NCI-H2196 treated with DMSO at 0.1 percent for 48 hours (cell line): ENCODE measurements around the gene TASOR2.

Experiments used
- DNase-seq: peaks from one replicate; lab custom pipeline; 2025; ENCODE audit not compliant: unreplicated experiment; lab: John Stamatoyannopoulos, UW

TASOR2 gene

DNA sequence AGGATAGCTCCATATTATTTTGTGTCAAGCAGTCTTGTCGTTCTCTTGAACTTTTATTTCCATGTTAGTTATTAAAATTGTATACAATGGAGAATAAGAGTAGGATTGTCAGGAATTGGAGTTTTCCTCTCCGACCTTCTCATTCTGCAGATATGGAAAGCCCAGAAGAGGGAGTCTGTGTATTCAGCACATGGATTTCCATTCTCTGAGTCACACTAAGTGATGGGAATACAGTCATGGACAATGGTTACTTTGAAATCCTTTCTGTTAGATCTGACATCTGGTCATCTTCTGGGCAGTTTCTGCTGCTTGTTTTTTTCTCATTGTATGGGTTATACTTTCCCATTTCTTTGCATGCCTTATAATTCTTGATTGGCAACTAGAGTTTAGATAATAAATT, 5.0 kb upstream of the TASOR2 start:
- no peak for DNase-seq

DNA sequence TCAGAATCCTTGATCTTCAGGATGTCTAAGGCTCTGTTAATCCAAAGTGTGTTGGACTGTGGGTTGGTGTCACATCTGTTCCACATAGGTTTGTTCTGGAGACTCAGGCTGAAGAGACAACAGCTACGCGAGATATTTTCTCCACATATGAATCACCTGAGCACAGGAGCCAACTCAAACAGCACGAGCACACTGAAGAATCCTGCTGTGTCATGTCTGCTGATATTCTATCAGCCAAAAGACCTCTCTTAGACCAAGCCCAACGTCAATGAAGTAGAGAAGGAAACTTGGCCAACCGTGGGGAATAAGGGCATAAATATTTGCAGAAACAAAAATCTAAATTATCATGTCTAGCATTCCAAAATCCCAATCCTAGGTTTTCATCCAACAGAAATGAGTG, 2.7 kb upstream of the TASOR2 start:
- no peak for DNase-seq

DNA sequence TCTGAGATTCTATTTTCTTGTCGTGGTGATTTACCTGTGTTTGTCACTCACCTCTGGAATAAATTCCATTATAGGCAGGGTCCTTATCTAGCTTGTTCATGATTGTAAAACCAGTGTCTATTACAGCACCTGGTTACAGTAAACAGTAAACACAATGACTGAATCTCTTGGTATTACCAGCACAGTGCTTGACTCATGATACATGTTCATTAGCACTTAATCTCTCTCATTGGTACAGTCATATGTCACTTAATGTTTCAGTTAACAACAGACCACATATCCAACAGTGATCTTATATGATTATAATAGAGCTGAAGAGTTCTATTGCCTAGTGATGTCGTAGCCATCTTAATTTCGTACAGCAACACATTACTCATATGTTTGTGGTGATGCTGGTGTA, 1.6 kb upstream of the TASOR2 start:
- DNase-seq: no peak

DNA sequence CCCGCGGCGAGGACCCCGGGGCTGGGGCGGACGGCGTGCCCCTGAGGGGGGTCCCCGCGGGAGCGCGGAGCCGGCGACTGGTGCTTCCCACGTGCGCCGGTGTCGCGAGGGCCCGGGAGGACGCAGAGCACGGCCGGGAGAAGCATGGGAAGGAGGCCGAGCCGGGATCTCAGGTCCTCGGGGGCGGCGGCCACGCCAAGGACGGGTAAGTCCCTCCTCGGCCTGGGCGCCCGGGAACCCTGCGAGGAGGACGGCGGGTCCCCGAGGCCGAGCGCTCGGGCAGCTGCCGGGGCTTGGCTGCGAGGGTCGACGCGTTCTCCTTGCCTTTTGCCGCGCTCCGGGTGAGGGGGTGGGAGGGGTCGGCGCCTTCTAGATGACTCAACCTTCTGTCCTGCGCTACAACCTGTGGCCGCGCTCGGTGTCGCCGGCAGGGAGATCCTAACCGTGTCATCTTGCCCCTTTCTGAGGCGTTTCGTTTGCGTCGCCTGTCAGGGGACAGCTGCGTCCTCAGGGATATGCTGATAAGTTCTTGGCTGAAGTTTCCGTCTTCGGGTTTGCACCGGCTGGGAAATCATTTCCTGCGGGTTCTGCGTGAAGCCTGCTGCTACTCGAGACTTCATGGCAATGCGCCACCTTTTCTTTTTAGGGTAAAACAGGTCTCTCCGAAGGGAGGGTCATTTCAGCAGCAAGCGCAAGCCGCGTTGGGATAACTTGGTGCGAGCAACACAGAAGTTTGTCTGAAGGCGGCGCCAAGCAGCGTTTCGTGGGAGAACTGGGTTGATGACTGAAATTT, 529 bp downstream of the TASOR2 start:
- peak; percentile 0 for DNase-seq

DNA sequence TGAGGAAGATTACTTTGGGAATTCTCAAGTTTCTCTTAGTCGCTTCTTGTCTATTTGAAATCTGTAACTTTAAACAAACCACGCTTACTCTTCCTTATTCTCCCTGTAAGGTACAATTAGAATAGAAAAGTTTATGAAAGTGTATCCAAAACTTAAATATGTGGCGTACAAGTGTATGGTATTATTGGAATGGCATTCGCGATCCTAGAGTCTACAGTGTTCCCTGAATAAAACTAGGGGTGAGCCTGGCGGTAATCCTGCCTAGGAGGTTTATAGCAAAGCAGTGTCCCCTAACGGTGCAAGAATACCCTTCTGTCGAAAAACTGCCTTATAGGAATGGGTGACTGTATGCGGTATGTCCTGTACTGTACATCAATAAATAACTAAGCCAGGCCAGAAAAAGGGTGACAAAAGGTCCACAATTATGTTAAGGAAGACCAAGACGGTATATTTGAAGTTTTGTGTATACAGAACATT, 1.2 kb downstream of the TASOR2 start:
- no peak for DNase-seq

DNA sequence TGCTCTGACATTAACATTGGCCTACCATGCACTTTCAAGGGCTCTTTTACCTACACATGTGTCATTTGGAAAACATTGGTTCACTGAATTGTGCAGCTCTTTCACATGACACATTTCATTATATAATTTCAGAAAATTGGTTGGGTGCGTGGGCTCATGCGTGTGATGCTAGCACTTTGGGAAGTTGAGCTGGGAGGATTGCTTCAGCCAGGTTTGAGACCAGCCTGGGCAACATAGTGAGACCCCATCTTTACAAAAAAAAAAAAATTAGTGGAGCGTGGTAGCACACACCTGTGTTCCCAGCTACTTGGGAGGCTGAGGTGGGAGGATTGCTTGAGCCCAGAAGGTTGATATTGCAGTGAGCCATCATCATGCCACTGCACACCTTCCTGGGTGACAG, 3.9 kb downstream of the TASOR2 start:
- no peak for DNase-seq

DNA sequence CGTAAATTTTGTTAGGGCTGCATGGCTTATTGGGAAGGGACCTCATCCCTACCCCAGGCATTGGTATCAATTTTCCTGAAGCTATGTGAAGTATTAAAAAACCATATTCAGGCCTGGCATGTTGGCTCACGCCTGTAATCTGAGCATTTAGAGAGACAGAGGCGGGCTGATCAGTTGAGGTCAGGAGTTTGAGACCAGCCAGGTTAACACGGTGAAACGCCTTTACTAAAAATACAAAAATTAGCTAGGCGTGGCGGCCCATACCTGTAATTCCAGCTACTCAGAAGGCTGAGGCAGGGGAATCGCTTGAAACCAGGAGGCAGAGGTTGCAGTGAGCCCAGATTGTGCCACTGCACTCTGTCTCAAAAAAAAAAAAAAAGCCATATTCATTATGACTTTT, 7.1 kb downstream of the TASOR2 start:
- DNase-seq: no peak

DNA sequence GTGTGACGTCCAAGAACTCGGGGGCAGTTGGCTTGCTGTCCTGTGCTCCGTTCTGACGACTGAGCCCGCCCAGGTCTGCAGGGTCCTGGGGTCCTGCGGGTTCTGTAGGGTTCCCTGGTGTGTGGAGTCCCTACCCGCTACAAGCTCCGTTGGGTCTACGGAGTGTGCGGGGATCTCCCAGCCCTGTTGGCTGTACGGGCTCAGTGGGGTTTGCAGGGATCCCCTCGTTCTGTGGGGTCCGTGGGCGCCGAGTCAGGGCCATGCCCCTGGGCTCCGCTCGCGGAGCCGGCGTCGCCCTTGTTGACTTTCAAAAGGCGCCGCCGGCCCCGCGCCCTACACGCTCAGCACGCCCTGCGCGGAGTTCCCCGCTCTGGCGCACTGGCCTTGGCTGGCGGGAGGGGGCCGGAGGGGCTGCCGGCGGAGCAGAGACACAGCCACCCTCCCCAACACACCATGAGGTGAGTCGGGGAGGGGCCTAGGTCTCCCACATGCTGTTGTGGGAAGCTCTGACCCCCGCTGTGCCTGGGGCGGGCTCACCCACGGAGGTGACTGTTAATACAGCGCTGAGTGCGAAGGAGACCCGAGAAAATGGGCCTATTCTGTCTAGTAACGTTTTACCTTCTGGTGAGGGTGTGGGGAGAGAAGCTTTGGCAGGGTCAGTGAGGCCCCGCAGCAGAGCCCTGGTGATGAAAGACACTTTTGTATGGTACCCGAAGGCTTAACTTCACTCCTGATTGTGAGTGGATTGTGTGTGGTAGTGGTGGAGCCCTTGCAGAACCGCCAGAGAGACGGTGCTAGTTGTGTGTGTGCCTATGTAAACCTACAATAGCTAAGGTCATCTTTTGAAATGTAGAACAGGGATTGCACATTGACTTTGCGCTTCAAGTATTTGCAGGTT, 8.1 kb downstream of the TASOR2 start:
- DNase-seq: no peak

DNA sequence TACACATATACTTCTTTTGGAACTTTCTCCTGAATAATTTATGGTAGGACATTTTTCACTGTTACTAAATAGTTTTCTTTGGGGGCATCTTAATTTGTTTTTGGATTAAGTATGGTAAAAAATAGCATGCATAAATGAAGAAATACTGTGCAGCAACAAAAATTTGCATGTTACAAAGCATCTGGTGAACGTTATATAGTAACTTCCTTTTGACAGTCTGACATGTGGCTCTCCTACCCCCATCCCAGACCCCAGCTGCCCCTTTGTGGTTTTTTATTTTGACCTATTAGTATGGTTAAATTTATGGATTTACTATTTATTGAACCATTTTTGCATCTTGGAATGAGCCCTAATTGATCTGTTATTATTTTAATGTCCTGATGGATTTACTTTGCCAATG, 9.9 kb downstream of the TASOR2 start:
- no peak for DNase-seq

DNA sequence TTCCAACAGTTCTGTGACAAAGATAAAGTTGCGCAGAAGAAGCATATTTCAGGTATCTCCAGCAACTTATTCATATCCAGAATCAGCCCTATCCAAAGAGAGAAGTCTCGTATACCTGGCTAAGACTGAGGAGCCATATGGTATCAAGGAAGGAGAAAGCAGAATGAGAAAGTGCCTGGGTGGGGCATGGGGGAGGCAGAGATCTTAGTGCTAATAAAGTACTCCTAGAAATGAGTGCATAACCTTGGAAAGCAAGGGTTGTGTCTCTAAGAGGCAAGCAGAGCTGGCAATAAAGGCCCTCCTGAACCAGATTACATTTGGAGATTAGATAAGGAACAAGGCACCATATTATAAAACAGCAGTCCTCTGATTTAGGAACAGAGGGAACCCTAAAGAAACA, 12.7 kb downstream of the TASOR2 start:
- DNase-seq: no peak

DNA sequence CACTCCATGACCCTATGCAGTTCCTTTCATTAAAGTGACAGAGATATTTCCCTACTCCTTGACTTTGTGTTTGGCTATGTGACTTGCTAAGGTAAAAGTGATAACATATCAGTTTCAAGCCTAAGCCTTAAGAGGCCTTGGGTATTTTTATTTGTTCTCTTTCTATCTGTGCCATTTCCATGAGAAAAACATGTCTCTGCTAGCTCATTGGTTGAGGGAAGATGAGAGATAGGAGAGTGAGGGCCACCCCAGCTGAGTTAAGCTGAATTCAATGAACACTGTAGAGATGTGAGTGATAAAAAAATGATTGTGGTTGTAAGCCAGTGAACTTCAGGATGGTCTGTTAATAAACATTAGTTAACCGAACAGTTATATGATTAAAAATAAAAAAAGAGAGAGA, 13.4 kb downstream of the TASOR2 start:
- DNase-seq: no peak

DNA sequence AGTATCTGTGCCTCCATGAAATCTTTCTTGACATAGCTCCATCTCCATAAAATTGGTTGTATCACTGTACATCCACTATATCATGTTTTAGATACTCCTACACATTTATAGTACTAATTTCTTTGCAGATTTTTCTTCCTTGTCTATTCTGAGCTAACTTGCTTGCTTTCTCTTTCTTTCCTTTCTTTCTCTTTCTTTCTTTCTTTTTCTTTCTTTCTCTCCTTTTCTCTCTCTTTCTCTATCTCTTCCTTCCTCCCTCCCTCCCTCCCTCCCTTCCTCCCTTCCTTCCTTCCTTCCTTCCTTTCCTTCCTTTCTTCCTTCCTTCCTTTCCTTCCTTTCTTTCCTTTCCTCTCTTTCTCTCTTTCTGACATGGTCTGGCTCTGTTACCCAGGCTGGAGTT, 23.7 kb downstream of the TASOR2 start:
- DNase-seq: no peak

DNA sequence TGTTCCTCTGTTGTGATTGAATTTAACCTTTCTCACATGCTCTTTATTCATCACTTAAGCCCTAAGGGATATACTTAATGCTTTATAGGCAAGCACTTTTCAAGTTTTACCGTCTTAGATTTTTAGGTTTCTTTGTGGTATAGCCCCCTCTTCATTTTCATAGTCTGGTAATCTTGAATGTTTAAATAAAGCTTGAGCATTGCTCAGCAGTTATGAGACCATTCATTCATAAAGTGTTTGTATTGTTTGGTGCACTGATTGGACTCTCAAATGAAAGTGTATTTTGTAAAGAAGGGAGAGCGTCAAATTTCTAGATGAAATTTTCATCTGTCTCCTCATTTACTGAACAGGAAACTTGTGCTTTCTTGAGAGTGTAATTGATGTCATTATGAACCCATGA, 25.2 kb downstream of the TASOR2 start:
- no peak for DNase-seq

DNA sequence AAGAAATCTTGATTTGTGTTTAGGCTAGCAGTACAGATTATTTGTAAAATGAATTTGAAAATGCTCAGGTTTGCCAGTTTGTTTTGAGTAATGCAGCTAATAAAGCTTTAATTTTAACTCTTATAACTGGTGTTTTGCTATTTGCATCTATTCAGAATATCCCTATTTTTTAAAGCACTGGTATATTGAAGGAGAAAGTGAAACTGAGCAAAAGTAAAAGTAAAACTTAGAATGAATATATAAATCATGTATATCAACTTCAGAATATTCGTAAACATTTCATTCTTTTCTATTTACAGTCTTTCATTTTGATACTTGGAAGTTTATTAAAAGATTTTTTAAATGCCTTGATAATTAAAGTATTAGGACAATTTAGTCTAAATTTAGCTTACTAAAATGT, 26.2 kb downstream of the TASOR2 start:
- no peak for DNase-seq

DNA sequence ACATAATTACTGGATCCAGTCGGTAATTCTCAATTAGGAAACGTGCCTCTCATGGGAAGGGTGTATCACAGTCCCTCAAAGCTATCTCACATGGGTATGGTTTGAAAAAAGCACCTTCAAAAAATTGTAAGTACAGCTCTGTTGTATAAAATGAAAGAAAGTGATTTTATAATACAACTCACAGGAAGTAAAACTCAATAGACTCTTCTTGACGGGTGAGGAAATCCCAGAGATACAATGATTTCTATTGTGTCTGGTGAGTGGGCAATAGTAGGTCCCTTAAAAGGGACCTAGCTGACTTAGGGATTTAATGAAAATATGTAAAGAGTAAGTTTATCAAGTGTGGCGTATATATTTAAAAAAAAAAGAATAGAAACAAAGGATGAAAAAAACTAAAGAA, 27.0 kb downstream of the TASOR2 start:
- no peak for DNase-seq

DNA sequence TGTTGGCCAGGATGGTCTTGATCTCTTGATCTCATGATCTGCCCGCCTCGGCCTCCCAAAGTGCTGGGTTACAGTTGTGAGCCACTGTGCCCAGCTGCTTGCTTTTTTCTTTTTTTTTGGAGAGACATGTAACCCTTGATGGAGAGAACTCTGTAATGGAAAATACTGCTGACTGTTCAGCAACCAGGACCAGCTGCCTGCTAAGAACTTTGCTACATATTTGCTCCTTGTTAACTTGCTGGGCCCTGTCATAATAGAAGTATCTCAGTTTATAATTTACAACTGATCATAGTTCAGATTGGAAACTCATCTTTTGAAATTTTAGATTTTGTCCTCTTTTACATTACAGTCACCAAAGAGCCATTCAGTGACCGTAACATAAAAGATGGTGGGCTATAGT, 34.9 kb downstream of the TASOR2 start:
- DNase-seq: no peak

DNA sequence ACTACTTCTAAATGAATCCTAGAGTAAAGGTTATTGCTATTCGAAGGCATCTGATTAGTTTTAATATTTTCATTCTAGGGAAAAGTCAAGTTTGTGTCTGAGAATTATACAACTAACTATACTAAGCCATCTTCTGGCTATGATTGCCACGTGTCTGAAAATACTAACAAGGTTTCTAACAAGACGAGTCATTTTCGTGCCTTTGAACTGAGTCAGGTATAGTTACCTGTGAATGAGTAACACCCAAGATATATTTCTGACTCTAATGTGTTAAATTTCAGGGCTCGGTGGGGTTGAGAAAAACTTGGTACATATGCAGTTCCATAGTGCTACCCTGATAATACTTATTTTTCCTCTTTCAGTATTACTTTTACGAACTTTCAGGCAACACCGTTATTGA, 35.5 kb downstream of the TASOR2 start:
- DNase-seq: no peak

DNA sequence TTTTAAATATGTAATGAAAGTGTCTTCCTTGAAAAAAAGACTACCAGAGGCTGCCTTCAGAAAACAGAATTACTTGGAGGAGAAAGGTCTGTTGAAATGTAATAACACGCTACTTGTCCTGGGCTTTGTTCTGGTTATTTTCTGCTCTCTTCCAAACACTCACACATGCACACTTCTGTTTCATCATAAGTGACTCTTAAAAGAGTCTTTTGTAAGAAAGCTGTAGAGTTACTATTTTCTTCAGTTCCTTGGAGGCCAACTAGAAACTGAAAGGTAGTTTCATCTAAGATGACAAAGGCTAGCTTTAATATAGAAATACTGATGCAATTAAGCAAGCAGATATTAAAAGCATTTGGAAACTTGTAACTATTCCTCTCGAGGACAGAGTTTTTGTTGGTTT, 39.1 kb downstream of the TASOR2 start:
- no peak for DNase-seq

DNA sequence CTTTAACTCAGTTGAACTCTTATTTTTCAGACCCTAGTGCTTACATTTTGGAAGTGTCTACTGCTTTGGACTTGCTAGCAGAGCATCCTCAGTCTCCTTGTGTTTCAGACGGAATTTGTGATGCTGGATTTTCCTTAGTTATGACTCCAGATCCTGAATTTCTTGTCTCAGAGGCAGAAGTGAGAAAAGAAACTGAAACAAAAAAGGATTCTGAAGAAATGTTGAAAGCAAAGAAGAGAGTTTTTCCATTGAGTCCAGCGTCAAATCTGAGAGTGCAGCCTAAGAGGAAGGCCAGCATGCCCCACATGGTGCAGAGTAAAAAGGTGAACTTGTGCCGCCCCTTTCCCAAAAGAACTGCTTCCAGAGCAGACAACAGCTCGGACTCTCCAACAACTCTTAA, 46.1 kb downstream of the TASOR2 start:
- no peak for DNase-seq

DNA sequence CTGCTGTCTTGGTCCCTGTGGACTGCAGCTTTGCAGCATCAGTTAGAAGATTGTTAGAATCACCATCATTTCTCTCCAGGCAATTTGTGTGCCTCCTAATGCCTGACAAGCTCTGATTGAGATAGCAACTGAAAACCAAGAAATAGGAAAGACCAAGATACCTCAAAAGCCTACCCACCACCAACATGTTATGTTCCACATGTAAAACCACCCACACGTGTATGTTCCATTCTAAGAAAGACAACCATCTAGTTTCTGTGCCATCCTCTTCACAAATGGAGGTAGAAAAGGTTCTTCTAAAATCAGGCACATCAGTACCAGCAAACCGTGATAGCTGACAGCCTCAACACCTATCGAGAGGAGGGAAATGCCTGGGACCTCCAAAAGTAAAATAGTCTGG, 46.9 kb downstream of the TASOR2 start:
- DNase-seq: no peak

DNA sequence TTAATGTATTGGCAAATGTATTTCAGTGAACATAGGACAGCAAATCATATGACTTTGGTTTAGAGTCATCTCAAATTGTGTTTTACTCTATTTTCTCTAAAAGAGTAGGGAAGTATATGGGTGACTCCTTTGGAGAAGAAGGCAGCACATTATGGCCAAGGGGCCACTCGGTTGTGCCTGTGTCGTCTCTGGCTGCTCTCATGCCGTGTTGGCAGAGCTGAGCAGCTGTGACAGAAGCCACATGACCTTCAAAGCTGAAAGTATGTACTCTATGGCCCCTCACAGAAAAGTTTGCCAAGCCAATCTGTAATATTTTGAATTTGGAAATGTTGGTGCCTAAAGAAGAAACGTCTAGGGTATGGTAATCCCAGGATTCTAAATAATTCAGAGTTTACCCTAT, 47.5 kb downstream of the TASOR2 start:
- no peak for DNase-seq
